ENCODE data around the gene SCYGR1. TPM values are rescaled to one million over a fixed set of nuclear protein-coding genes. Genes with fewer than 3 reads are reported as not detected.

The SCYGR1 gene
- total RNA-seq, 2 donors from 2014 or later: not detected

GRCh38 chr2:227351639-227352038, 36.1 kb downstream of the SCYGR1 start:
- 87 to 93% methylated on average over 4 of the region's 4 CpGs for whole genome bisulfite sequencing, 2 experiments (ENCODE audit: insufficient coverage in 1 of 2, insufficient read length in 1 of 2)
- H3K27me3 Mint-ChIP-seq (ENCODE audit: insufficient read depth): no peaks in the 10 kb centered on the region
- no peaks in the 10 kb centered on the region for H3K9me3 ChIP-seq (ENCODE audit: control insufficient read depth, low read length)
- no peaks in the 10 kb centered on the region for H3K4me1 ChIP-seq (ENCODE audit: control insufficient read depth, insufficient read depth, low read length)
- H3K36me3 ChIP-seq (ENCODE audit: control insufficient read depth, insufficient read depth, low read length): peaks cover 55% of the 10 kb centered on the region
- peak overlapping the region; percentile 37 for H3K27ac Mint-ChIP-seq
- no peaks in the 10 kb centered on the region for H3K27me3 ChIP-seq (ENCODE audit: control insufficient read depth, insufficient read depth, low read length, poor library complexity, severe bottlenecking)
- H3K4me3 ChIP-seq (ENCODE audit: low read length): no peak overlapping the region
- TF ChIP-seq CTCF (conservative IDR thresholded peaks at IDR 0.05): no peak
- H3K27ac ChIP-seq (ENCODE audit: low read depth, low read length): no peak overlapping the region
- H3K9me3 Mint-ChIP-seq: no peaks in the 10 kb centered on the region
- no peak overlapping the region for H3K4me3 Mint-ChIP-seq
- H3K36me3 Mint-ChIP-seq (ENCODE audit: low read depth): peaks cover 40% of the 10 kb centered on the region
- H3K9ac ChIP-seq (ENCODE audit: extremely low read depth, low read length, poor library complexity, severe bottlenecking): no peak overlapping the region
- H3K4me1 Mint-ChIP-seq: peaks cover 6% of the 10 kb centered on the region
- DNase-seq: no peak

GRCh38 chr2:227349989-227350612, 37.6 kb downstream of the SCYGR1 start:
- no peak overlapping the region for H3K27ac ChIP-seq (ENCODE audit: low read depth, low read length)
- 89 to 100% methylated on average over 2 to 7 of the region's 7 CpGs for WGBS, 2 experiments (ENCODE audit: insufficient coverage in 1 of 2, insufficient read length in 1 of 2)
- H3K9me3 ChIP-seq (ENCODE audit: control insufficient read depth, low read length): no peaks in the 10 kb centered on the region
- H3K4me3 ChIP-seq (ENCODE audit: low read length): no peak overlapping the region
- no peaks in the 10 kb centered on the region for H3K4me1 ChIP-seq (ENCODE audit: control insufficient read depth, insufficient read depth, low read length)
- H3K9ac ChIP-seq (ENCODE audit: extremely low read depth, low read length, poor library complexity, severe bottlenecking): no peak overlapping the region
- no peak for DNase-seq
- H3K4me1 Mint-ChIP-seq: peaks cover 6% of the 10 kb centered on the region
- no peak overlapping the region for H3K27ac Mint-ChIP-seq
- no peaks in the 10 kb centered on the region for H3K9me3 Mint-ChIP-seq
- TF ChIP-seq CTCF (conservative IDR thresholded peaks at IDR 0.05): no peak
- H3K36me3 Mint-ChIP-seq (ENCODE audit: low read depth): peaks cover 31% of the 10 kb centered on the region
- no peaks in the 10 kb centered on the region for H3K27me3 ChIP-seq (ENCODE audit: control insufficient read depth, insufficient read depth, low read length, poor library complexity, severe bottlenecking)
- H3K4me3 Mint-ChIP-seq: no peak overlapping the region
- H3K36me3 ChIP-seq (ENCODE audit: control insufficient read depth, insufficient read depth, low read length): peaks cover 48% of the 10 kb centered on the region
- H3K27me3 Mint-ChIP-seq (ENCODE audit: insufficient read depth): no peaks in the 10 kb centered on the region

- no peak overlapping the region for H3K4me3 Mint-ChIP-seq
- H3K27me3 Mint-ChIP-seq (ENCODE audit: insufficient read depth): no peaks in the 10 kb centered on the region
- Histone ChIP-seq H3K4me3 (ENCODE audit: low read length) (no peak overlapping the region), H3K27me3 (ENCODE audit: control insufficient read depth, insufficient read depth, low read length, poor library complexity, severe bottlenecking) (no peaks in the 10 kb centered on the region), H3K9ac (ENCODE audit: extremely low read depth, low read length, poor library complexity, severe bottlenecking) (no peak overlapping the region), H3K4me1 (ENCODE audit: control insufficient read depth, insufficient read depth, low read length) (no peaks in the 10 kb centered on the region), H3K9me3 (ENCODE audit: control insufficient read depth, low read length) (no peaks in the 10 kb centered on the region), H3K36me3 (ENCODE audit: control insufficient read depth, insufficient read depth, low read length) (peaks cover 49% of the 10 kb centered on the region), H3K27ac (ENCODE audit: low read depth, low read length) (no peak overlapping the region)
- no peak overlapping the region for H3K27ac Mint-ChIP-seq
- DNase-seq: no peak
- H3K36me3 Mint-ChIP-seq (ENCODE audit: low read depth): peaks cover 31% of the 10 kb centered on the region
- 90 to 94% methylated on average over 2 of the region's 2 CpGs for WGBS, 2 experiments (ENCODE audit: insufficient coverage in 1 of 2, insufficient read length in 1 of 2)
- peaks cover 6% of the 10 kb centered on the region for H3K4me1 Mint-ChIP-seq
- no peaks in the 10 kb centered on the region for H3K9me3 Mint-ChIP-seq
- TF ChIP-seq CTCF (conservative IDR thresholded peaks at IDR 0.05): no peak
Measured at GRCh38 chr2:227348324-227348723, 39.4 kb downstream of the SCYGR1 start.
